ENCODE results near the gene ACTG1.

- TF ChIP-seq CTCF (IDR thresholded peaks at IDR 0.05 in 4 of 5, conservative IDR thresholded peaks at IDR 0.05 in 1 of 5) (no peak), POLR2A (IDR thresholded peaks at IDR 0.05) (no peak)
Measured at GRCh38 chr17:81477173-81477572, 35.4 kb downstream of the ACTG1 start.
